HG03135 (cell line): Measurements from ENCODE around the gene CNKSR2.
"Not testable (repeated sequence)": the region's sequence is repeated elsewhere in the genome, so short reads cannot be mapped to it uniquely, and the experiment has no call there.

Experiments used
- ATAC-seq: cut with Tn5 transposase; IDR thresholded peaks from one replicate; pipeline ENCODE4 v1.9.1; 2021; ENCODE audit warnings: mild to moderate bottlenecking, moderate library complexity; ENCODE audit not compliant: unreplicated experiment

Gene CNKSR2

DNA sequence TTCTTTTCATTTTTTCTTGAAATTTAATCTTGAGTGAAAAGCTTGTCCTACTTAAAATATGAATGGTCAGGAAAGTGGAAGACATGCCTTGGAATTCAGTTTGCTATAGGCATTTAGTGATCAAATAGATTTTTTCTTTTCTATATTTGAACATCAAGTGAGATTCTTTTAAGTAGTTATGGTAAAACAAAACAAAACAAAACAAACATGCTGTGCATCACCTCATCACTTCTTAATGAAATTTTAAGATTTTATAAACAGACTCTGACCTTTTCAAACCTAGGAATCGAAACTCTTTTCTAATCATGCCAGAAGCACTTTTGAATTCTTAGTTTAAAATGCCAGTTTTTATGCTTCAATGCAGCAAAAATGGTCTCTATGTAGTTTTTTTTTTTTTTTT lies 62.8 kb downstream of the CNKSR2 start:
- no peak for ATAC-seq

DNA sequence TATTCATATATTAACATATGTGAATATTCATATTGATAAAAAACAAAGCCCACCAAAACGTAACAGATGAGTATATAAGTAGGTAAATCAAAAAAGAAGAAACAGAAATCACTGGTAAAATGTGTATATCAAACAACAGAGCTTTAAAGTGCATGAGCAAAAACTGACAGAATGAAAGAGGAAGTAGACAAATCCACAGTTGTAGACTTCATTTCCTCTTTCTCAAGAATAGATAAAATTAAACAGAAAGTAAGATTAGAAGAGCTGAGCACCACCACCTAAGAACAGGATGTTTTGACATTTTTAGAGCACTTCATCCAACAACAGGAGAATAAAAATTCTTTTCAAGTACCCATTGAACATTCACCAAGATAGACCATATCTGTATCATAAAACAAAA lies 64.6 kb downstream of the CNKSR2 start:
- peak; percentile 99 for ATAC-seq

DNA sequence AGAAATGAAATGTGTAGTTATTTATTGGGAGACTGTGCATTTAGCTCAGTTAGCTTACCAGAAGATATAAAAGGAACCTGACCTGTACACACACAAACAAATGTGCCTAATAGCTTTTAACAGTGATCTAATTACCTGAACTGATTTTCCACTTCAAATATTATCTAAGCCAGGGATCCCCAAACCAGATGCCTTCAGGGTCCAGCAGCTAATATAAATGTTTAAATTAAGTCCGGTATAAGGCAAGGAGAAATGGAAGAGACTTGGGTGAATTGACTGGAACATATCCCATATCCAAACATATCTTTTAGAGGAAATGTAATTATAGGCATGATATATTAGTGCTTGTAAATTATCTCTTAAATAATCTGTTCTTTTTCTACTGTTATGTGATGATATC lies 66.7 kb downstream of the CNKSR2 start:
- ATAC-seq, result no peak

DNA sequence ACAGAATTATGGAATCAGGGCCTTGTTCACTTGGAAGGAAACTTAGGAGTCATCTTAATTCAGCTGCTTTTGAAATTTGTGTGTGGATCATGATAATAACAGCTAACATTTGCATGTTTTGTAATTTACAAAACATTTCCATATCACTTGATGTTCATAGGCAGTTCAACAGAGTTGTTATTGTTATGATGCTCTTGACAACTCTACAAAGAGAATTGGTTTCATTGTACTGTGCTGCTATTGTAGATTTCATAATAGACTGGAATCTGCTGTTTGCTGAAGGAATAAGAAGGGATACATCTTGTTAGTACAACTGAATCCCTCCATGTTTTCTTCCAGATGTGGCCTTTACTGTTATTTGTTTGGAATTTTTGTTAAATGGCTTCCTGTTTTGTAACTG lies 83.5 kb downstream of the CNKSR2 start:
- ATAC-seq, result no peak

DNA sequence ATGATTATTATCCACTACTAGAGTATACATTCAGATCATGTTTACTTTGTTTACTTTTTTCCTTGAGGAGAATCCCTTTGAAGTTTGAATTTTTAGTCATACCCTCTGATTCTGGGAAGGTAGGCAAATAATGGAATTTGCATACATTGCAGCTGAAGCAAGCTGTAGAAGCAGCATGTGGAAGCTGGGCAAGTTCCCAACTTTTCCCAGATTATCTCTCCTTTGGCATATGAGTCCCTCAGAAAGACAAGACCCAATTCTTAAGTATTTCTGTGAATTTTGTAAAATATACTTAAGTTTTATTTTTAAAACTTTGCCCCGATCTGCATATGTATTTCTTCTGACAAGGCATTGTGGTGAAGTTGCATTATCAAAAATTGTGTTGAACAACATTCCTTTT lies 94.9 kb downstream of the CNKSR2 start:
- ATAC-seq, result no peak

DNA sequence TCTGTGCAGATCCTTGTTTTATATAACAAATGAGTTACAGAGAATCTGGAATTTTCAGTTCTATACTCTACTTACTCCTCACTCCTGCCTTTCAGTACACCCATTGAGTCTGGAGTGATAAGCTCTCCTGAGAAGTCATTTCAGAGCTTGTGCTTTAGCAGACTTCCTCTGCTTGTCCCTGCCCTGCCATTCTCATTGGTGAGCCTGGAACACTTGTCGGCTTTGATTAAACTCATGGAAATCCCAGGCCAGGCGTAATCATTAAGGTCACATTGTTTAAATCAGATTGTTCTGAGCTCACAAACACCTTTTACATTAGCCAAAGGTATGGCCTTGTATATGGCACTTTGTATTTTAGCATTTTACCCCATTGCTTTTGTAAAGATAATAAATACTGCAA lies 102.7 kb downstream of the CNKSR2 start:
- no peak for ATAC-seq

DNA sequence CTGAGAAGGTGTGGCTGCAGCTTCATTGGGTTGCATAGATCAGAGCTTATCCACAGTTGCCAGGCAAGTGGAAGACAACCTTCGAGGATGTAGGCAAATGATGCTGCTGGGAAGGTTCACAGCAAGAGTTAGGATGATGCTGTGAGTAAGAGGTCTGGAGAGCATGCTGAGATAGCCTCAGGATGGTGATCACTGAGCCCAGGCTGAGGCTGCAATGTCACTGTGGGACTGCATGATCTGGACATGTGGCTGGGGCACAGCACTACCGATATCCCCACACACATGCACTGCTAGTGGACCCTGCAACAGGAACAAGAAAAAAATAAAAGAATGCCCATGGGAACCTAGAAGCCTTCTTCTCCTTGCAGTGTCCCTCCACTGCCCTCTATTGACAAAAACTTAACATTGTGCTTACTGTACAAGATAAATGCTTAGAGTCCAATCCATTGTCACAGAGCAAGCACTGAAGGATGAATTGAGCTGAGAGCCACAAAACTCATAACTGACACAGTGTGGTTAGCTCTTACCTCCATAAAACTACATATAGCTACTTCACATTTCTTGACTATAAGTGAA lies 105.6 kb downstream of the CNKSR2 start:
- peak; percentile 90 for ATAC-seq

DNA sequence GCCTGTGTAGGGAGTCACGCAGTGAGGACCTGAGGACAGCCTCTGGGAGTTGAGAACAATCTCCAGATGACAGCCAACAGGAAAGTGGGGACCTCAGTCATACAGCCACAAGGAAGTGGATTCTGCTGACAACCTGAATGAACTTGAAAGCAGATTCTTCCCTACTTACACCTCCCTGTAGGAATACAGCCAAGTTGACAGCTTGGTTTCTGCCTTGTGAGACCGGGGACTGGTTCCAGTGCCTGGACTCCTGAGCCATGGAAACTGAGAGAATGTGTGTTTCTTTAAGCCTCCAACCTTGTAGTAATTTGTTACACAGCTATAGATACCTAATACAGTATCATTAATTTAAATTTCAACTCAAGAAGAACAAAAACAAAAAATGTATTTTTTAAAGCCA lies 107.5 kb downstream of the CNKSR2 start:
- no peak for ATAC-seq

DNA sequence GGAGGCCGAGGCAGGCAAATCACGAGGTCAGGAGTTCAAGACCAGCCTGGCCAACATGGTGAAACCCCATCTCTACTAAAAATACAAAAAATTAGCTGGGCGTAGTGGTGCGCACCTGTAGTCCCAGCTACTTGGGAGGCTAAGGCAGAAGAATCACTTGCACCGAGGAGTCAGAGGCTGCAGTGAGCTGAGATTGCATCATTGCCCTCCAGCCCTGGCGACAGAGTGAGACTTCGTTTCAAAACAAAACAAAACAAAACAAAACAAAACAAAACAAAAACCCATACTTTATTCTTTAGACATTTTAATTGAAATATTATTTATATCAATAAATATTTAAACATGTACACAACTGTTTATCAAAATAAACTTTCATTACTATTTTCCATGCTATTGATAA lies 109.8 kb downstream of the CNKSR2 start:
- not testable (repeated sequence) for ATAC-seq

DNA sequence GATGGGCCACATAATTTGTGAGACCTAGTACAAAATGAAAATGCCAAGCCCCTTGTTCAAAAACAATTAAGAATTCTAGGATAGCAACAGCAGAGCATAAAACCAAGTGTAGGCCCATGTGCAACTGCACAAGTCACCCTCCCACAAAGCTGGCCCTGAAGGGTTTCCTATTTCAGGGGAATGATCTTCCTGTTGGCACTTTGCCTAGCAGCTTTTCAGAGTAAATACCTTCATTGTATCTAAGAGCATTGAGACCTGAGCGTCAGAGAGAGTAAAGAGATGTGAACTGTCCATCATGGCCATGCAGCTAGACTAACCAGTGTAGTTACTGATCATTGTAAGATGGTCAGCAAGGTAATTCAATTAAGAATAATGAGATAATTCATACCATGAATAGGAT lies 113.6 kb downstream of the CNKSR2 start:
- no peak for ATAC-seq

DNA sequence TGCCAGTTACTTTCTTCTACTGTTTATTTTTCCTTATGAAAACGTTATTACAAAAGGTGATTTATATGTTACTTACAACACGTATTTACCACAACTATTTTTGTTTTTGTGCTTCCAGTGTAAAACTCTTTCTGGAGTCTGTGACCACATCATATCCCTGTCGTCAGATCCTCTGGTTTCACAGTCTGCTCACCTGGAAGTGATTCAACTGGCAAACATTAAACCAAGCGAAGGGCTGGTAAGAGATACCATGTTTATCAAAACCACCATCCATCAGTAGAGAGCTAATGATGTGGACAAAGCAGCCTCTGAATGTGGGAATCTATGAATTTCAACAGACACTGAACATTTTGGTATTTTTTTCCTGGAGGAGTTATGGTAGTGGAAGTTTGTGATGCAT lies 116.1 kb downstream of the CNKSR2 start:
- no peak for ATAC-seq

DNA sequence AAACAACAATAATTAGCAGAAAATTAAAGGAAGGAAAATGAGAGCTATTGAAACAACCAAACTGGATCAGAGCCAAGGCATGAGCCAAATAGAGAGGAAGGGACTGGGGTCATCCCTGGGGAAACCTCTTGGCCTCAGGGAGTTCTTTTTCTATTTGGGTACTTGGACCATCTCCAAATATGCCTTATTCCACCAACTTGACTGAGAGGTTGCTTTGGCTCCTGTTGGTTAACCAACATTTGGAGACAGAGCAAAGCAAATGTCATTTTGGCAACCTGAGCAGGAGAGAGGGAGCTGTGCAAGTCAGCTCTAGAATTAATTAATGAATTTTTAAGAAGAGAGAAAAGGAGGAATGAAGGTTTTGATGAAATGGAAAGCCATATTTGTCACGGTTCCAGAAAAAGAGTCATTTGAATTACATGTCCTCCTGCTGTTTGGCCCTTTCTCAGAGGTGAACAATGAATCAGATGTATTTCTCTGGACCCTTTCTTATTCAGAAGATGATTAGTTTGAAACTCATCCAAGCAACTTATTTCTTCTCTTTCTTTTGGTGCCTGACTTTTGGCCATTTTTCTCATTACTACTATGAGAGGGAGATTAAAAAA lies 119.1 kb downstream of the CNKSR2 start:
- no peak for ATAC-seq

DNA sequence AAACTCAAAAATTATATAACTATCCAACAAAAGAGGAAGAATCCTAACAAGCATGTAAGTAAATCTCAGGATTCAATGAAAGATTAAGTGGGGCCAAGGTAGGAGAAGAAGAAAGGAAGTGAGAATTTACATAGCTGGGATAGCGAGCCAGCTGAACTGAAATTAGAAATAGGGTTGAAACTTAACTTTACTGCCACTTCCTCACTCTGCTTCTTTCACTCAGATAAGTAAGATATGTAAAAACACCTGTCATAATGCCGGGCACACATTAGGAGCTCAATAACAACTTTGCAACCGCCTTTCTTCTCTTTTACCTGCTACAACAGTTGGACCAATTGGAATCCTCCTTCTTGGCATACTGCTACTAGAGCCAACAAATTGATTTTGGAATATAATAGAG lies 129.4 kb downstream of the CNKSR2 start:
- peak; percentile 82 for ATAC-seq

DNA sequence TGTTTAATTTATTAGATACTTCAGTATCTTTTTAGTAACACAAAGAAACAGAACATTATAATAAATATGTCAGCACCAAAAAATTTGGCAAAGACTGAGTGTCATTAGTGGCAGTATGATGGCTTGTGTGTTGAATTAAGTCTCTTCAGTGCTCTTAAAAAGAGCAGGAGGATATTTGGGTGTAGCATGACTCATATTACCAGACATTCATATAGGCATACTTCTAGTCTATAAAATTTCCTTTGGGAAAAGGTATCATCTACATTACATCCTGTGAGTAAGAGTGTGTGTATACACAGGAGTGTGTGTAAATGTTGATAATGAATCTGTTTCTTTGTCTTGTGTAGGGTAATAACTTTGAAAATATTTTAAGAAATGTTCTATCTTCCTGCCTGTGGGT lies 135.7 kb downstream of the CNKSR2 start:
- ATAC-seq, result no peak

DNA sequence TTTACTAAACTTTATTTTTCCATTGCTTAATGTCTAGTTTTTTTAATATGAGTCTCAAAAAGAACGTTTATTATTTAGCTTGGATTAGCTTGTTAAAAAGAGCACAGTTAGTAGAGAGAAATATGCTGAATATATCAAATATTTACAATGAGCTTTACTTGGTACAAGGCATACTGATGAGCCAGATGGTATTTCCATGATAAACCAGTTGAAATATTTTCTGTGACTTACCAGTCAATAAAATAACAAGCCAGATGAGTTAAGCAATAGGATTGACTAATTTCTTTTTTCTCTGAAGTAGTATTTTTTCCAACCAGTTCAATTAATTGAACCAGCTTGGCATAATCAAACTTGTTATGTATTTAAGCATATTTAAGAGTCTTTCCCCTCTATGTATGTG lies 149.8 kb downstream of the CNKSR2 start:
- no peak for ATAC-seq

DNA sequence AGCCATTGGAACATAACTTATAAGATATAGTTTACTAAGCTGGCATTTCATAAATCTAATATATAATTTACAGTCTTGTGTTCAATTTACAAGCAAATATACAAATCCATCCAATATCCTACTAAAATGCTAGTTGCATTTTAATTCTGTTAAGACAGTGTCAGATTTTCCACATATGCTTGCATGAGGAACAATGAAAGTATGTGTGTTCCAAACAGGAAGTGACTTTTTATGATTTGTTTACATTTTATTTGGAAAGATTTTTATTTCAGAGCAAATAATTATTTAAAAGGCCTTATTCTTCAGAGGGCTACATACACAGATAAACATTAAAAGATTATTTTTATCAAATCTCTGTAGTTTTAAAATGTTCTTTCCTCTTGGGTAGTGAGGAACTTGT lies 153.9 kb downstream of the CNKSR2 start:
- no peak for ATAC-seq

DNA sequence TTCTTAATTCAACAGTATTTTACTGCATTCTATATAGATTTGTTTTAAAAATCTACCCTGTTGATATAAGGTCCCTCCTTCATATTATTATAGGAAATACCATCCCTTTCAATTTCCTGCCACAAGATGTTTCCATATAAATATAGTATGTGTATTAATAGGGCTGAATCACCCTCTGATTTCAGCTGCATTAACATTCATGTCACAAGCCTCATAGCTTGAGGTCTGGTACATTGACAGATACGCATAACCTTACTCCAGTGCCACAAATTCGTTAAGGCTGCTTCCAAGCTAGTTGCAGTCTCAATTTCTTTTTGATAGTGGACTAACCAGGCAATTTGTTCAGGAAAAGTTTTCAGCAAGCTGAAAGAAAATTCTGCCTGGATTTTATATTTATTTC lies 155.6 kb downstream of the CNKSR2 start:
- no peak for ATAC-seq

DNA sequence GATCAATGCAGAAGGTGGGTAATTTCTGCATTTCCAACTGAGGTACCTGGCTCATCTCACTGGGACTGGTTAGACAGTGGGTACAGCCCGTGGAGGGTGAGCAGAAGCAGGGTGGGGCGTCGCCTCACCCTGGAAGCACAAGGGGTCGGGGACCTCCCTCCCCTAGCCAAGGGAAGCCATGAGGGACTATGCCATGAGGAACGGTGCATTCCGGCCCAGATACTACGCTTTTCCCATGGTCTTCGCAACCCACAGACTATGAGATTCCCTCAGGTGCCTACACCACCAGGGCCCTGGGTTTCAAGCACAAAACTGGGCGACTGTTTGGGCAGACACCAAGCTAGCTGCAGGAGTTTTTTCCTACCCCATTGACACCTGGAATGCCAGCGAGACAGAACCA lies 170.4 kb downstream of the CNKSR2 start:
- ATAC-seq, result not testable (repeated sequence)

DNA sequence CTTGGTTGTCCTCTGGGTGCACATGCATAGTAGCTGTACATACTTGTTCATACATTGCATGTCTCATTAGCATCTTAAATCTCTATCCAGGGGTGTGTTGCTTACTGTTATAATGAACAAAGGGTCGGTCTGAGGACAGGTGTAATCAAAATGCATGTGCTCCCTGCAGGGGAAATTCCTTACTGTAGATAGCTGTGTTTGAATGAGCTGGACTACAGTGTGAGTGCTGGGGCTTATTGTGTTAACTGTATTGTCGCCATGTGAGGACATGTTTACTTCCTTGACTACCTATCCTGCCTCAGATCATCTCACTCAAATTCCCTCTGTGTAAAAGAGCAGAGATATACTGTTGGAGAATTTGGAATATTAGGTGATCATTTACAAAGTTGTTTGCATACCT lies 185.2 kb downstream of the CNKSR2 start:
- ATAC-seq, result no peak

DNA sequence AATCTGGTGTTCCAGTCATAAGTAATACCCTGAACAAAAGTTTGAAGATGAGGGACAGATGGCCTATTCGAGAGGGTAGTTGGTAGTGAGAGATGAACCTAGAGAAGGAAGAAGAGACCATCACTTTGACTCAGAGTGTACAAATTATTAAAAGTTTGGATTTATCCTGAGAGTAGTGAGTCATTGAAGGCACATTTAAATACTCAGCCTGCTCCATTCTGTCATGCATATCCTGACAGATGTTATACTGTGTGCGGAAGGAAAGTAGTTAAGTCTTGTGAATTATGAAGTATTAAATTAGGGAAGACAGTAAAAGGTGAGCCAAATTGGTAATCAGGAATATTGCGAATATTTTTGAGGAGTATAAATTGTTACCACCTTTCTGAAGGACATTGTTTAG lies 190.8 kb downstream of the CNKSR2 start:
- ATAC-seq, result no peak

DNA sequence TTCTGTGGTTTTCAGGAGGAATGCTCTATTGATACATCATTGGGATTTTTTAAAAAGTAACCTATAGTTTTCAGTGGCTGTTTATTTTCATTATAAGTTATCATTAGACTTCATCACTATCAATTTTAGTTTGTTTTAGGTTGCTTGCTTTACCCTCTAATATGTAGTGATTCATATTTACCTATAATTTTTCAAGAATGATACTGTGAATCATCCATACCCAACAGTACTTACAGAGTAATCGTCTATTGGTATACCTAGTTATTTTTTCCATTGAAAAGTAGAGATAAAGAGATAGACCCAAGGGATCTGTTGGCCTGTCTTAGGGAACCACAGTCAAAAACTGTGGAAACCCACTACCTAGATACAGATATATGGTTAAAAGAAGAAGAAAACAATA lies 200.6 kb downstream of the CNKSR2 start:
- no peak for ATAC-seq

DNA sequence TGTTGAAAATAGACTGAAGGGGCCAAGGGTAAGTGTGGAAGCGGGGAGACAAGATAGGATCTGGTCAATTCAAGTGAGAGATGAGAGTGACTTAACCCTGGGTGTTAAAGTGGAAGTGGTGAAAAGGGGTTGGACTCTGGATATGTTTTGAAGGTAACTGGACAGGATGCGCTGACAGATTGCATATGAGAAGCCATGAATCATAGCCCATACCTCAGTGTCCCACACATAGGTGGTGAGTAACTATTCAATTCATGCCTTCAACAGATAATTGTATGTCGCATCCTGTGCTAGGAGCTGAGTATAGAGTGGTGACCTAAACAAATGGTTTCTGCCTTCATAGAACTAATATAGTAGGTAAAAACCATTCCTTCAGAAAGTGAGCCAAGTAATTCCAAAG lies 207.3 kb downstream of the CNKSR2 start:
- no peak for ATAC-seq

DNA sequence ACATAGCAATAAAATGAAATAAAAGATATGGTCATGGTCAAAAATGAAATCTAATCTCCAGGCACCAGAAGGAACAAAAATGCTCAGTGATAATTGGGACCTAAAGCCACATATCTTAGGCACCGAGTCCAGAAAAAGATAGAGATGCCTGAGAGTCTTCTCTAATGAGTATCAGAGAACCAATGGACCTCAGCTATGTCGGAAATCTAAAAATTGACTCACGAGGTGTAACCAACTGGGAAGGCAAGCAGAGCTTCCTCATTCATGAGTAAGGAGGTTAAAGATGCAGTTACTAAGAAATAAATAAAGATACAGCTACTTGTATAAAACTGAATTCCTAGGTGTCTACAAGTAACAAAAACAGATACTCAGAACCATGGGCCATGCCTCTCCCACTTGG lies 211.8 kb downstream of the CNKSR2 start:
- no peak for ATAC-seq
